ENCODE data around the gene SNAPIN.
A peak's percentile ranks its signal among the peaks of the same experiment; 100 is the strongest.

The SNAPIN gene

GRCh38 chr1:153616144-153616916 lies 42.2 kb upstream of the SNAPIN start, which contains the start of gene S100A14:
TSS of gene S100A14 (minus strand) at chr1:153616325. CDS start at chr1:153615858, 467 bp downstream.
- no peak for DNase-seq (ENCODE audit: extremely low read depth, low read depth)
- no peak for TF ChIP-seq CTCF (IDR thresholded peaks at IDR 0.05; ENCODE audit: low read depth, low read length)

GRCh38 chr1:153616917-153617311 lies 41.6 kb upstream of the SNAPIN start:
- TF ChIP-seq CTCF (IDR thresholded peaks at IDR 0.05; ENCODE audit: low read depth, low read length), result no peak
- DNase-seq (ENCODE audit: extremely low read depth, low read depth), result no peak

- TF ChIP-seq CTCF (IDR thresholded peaks at IDR 0.05; ENCODE audit: low read depth, low read length), result peak; percentile 82
- DNase-seq (ENCODE audit: extremely low read depth, low read depth), result peak; percentile 45
Observed at GRCh38 chr1:153617663-153618062, 40.8 kb upstream of the SNAPIN start.

- no peak for TF ChIP-seq CTCF (IDR thresholded peaks at IDR 0.05; ENCODE audit: low read depth, low read length)
Observed at GRCh38 chr1:153619171-153619570, 39.3 kb upstream of the SNAPIN start.

GRCh38 chr1:153623101-153623500 lies 35.4 kb upstream of the SNAPIN start:
- no peak for DNase-seq (ENCODE audit: extremely low read depth, low read depth)
- TF ChIP-seq CTCF (IDR thresholded peaks at IDR 0.05; ENCODE audit: low read depth, low read length), result no peak

More at GRCh38 chr1:153619171-153619570, 39.3 kb upstream of the SNAPIN start:
- DNase-seq (ENCODE audit: extremely low read depth, low read depth), result no peak

GRCh38 chr1:153624965-153625611 lies 33.4 kb upstream of the SNAPIN start:
- DNase-seq (ENCODE audit: extremely low read depth, low read depth), result no peak
- TF ChIP-seq CTCF (IDR thresholded peaks at IDR 0.05; ENCODE audit: low read depth, low read length), result no peak

GRCh38 chr1:153626477-153626903 lies 32.0 kb upstream of the SNAPIN start:
- DNase-seq (ENCODE audit: extremely low read depth, low read depth), result no peak
- TF ChIP-seq CTCF (IDR thresholded peaks at IDR 0.05; ENCODE audit: low read depth, low read length), result no peak
